Thymus (tissue), 11 donors: ENCODE data around the gene KRTAP12-2. TPM values are rescaled to one million over a fixed set of nuclear protein-coding genes. Genes with fewer than 3 reads are reported as not detected.
"Not testable (repeated sequence)": the region's sequence is repeated elsewhere in the genome, so short reads cannot be mapped to it uniquely, and the experiment has no call there.

Experiments used
- DNase-seq, 9 donors: peaks; one replicate each; pipeline ENCODE4 v3.0.0-alpha.2; 2013; ENCODE audit warnings: low spot score in 9 of 9, low read depth in 6 of 9, missing footprints in 1 of 9
- H3K27ac ChIP-seq, 2 donors: one replicate each; pipeline ENCODE4 v1.5.1; 2013; ENCODE audit warnings: control low read depth in 1 of 2, low read depth in 1 of 2, low read length in 1 of 2, mild to moderate bottlenecking in 1 of 2, moderate library complexity in 1 of 2
- H3K27me3 ChIP-seq, 2 donors: one replicate each; pipeline ENCODE4 v1.5.1; 2013; ENCODE audit warnings: low read length in 1 of 2; ENCODE audit not compliant: control insufficient read depth in 2 of 2, insufficient read depth in 1 of 2
- H3K36me3 ChIP-seq, 2 donors: one replicate each; pipeline ENCODE4 v1.5.1; 2013; ENCODE audit warnings: low read length in 1 of 2, mild to moderate bottlenecking in 1 of 2, moderate library complexity in 1 of 2; ENCODE audit not compliant: control insufficient read depth in 2 of 2, insufficient read depth in 2 of 2
- H3K4me1 ChIP-seq, 2 donors: one replicate each; pipeline ENCODE4 v1.5.1; 2013; ENCODE audit warnings: low read length in 2 of 2; ENCODE audit not compliant: control insufficient read depth in 2 of 2, insufficient read depth in 2 of 2
- H3K4me3 ChIP-seq, 2 donors: one replicate each; pipeline ENCODE4 v1.5.1; 2013; ENCODE audit warnings: low read length in 2 of 2, control low read depth in 1 of 2, mild to moderate bottlenecking in 1 of 2
- H3K9me3 ChIP-seq, 2 donors: one replicate each; pipeline ENCODE4 v1.5.1; 2013; ENCODE audit warnings: low read length in 1 of 2, mild to moderate bottlenecking in 1 of 2; ENCODE audit not compliant: control insufficient read depth in 2 of 2, insufficient read depth in 1 of 2
- WGBS: extraction: QIAGEN DNeasy Blood & Tissue Kit; methylation state at CpG from one replicate; pipeline ENCODE4 v1.1.7; 2013; 5-methylcytosine and 5-hydroxymethylcytosine counted together
- polyA plus RNA-seq: library from polyadenylated mRNA; stranded (reverse); fragments of 200-250 nt; gene quantifications from one replicate; pipeline ENCODE4 v1.2.3, GENCODE V29; 2013
- total RNA-seq: library from RNA; stranded (reverse); fragments of 120-200 nt; gene quantifications from one replicate; pipeline ENCODE4 v1.2.4, GENCODE V29; 2013
- donor health status: healthy.

Gene KRTAP12-2
- total and polyA plus RNA-seq, 2 donors = not detected

DNA sequence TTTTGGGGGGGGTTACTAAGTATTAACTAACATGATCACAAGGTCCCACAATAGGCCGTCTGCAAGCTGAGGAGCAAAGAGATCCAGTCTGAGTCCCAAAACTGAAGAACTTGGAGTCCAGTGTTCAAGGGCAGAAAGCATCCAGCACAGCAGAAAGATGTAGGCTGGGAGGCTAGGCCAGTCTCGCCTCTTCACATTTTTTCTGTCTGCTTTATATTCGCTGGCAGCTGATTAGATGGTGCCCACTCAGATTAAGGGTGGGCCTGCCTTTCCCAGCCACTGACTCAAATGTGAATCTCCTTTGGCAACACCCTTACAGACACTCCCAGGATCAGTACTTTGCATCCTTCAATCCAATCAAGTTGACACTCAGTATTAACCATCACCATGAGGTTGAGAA lies 23.0 kb upstream of the KRTAP12-2 start:
- not testable (repeated sequence) for DNase-seq, H3K9me3 ChIP-seq, H3K27ac ChIP-seq, H3K36me3 ChIP-seq, H3K4me1 ChIP-seq, H3K4me3 ChIP-seq
- H3K27me3 ChIP-seq = peaks cover 0 to 10% of the 10 kb centered on the region in 2 donors
- WGBS = over 99% methylated on average over 3 of the region's 3 CpGs

DNA sequence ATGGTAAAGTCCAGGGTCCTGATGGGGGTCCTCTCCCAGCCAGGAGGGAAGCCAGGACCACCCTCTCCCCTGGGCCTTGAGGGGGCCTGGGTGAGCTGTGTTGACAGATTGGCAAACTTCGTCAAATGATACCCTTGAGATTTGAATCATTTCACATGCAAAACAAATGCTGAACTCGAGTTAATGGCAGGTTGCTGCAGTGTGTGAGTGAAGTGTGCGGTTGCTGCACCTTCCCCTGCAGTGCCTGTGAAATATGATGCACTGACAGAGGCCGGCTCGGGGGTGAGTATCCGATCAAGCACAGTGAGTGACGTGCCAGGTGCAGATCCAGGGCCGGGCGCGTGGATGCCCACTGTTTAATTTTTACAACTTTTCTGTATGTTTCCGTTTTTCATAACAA lies 20.9 kb upstream of the KRTAP12-2 start:
- Histone ChIP-seq H3K27ac (no peak overlapping the region), H3K4me3 (no peak overlapping the region), H3K27me3 (peaks cover 0 to 10% of the 10 kb centered on the region in 2 donors), H3K36me3 (no peaks in the 10 kb centered on the region), H3K4me1 (peaks cover 0 to 3% of the 10 kb centered on the region in 2 donors), H3K9me3 (peaks cover 0 to 1% of the 10 kb centered on the region in 2 donors)
- 88% methylated on average over 11 of the region's 11 CpGs for WGBS
- no peak for DNase-seq

DNA sequence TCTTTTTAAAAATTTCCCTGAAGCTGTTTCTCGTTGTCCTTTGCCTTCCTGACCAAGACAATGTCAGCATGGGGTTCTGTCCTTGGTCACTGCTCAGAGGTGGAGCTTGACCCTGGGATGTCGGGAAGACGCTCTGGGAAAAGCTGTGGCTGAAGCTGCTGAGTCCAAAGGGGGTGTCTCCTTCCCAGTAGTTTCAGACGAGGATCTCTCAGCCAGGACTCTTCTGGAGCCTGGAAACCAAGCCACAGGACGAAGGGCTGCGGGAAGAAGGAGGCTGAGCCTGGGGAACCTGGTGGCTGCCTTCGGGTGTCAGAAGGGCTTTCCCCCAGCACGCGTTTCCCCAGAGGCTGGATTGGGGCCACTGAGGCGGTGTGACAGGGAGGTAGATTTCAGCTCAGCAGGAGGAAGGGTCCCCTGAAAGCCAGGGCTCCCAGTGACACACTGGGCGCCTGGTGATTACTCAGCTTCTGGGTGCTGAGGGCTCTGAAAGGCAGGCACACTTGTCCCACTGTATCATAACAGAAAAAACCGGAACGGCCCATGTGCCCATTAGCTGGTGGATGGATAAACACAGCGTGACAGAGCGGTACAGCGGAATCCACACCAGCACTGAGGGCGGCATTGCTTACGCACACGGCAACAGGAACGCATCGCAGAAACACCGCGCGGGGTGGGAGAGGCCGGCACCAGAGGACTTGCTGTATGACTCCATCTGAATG lies 20.3 kb upstream of the KRTAP12-2 start:
- Histone ChIP-seq H3K4me3 (no peak overlapping the region), H3K9me3 (peaks cover 0 to 1% of the 10 kb centered on the region in 2 donors), H3K36me3 (no peaks in the 10 kb centered on the region), H3K4me1 (peaks cover 0 to 3% of the 10 kb centered on the region in 2 donors), H3K27ac (no peak overlapping the region), H3K27me3 (peaks cover 0 to 10% of the 10 kb centered on the region in 2 donors)
- no peak for DNase-seq
- 90% methylated on average over 25 of the region's 25 CpGs for WGBS

DNA sequence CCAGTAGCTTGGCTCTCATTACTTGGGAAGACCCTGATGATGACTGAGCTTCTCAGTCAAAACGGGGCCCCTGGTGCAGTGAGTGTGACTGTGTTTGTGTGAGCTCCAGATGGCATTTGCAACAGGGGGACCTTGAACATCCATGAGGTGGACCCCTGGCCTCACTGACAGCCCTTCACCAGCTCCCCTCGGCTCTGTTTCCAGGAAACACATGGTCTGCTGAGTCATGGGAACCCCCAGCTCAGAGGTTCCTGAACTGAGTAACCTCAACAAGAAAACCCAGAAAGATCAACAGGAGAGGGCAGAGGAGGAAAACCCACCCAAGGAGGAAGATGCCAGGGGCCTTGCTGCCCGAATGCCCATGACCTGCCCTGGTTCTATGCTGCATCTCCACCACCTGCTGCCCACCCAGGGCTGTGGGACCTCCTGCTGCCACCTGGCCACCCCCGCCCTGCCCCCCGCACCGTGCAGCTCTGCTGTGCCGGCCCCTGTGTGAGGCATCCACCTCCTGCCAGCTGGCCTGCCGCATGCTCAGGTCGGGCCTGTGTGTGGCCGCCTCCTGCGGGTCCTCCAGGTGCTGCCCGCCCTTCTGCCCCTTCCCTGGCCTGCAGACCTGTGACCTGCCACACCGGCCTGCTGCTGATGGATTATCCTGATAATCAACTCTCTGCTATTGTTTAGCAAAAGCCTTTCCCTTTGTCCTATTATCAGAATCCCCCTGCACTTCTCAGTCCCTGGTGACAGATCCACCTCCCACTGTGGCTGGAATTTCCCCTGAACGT lies 19.5 kb upstream of the KRTAP12-2 start:
- H3K27me3 ChIP-seq = peaks cover 0 to 10% of the 10 kb centered on the region in 2 donors
- H3K9me3 ChIP-seq = peaks cover 0 to 1% of the 10 kb centered on the region in 2 donors
- H3K36me3 ChIP-seq = no peaks in the 10 kb centered on the region
- DNase-seq = no peak
- WGBS = 27% methylated on average over 14 of the region's 14 CpGs
- no peak overlapping the region for H3K4me3 ChIP-seq
- no peak overlapping the region for H3K27ac ChIP-seq
- peaks cover 0 to 3% of the 10 kb centered on the region in 2 donors for H3K4me1 ChIP-seq

DNA sequence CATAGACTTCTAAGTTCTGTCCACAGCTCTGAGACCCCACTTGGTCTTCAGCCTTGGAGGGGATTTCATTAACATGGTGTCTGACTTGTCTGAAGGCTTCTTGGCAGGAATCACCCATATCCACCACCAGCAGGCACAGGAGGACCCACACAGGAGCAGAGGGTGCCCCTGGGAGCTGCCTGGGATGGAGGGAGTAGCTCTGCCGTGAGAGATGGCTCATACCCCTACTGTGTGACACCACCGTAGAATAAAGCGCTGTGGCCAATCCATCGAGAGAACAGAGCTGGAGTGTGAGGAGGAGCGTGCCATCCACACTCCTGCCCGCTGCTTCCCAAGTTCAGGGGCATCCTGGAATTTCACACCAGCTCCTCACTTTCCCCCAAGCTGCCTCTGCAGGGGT lies 18.3 kb upstream of the KRTAP12-2 start:
- H3K4me1 ChIP-seq, H3K9me3 ChIP-seq, H3K4me3 ChIP-seq, H3K36me3 ChIP-seq, DNase-seq, H3K27ac ChIP-seq: not testable (repeated sequence)
- peaks cover 0 to 10% of the 10 kb centered on the region in 2 donors for H3K27me3 ChIP-seq
- 96% methylated on average over 6 of the region's 6 CpGs for WGBS

DNA sequence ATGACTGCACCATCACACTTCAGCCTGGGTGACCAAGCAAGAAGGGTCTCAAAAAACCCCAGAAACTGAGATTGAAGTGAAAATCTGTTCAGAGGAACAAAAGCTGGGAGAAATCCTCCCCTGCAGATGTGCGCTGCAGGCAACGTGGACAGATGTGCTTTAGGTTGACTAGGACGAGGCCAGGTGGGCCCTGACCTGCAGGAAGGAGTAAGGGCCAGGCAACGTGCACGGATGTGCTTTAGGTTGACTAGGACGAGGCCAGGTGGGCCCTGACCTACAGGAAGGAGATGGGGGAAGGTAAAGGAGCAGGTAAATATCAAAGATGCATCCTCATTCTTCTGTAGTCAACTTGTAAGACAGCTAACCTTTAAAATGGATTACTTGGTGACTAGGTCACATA lies 17.8 kb upstream of the KRTAP12-2 start:
- 85% methylated on average over 6 of the region's 6 CpGs for WGBS
- Histone ChIP-seq H3K27me3 (peaks cover 0 to 10% of the 10 kb centered on the region in 2 donors), H3K4me3 (no peak overlapping the region), H3K36me3 (no peaks in the 10 kb centered on the region), H3K9me3 (peaks cover 0 to 1% of the 10 kb centered on the region in 2 donors), H3K4me1 (peaks cover 0 to 3% of the 10 kb centered on the region in 2 donors), H3K27ac (no peak overlapping the region)
- no peak for DNase-seq

DNA sequence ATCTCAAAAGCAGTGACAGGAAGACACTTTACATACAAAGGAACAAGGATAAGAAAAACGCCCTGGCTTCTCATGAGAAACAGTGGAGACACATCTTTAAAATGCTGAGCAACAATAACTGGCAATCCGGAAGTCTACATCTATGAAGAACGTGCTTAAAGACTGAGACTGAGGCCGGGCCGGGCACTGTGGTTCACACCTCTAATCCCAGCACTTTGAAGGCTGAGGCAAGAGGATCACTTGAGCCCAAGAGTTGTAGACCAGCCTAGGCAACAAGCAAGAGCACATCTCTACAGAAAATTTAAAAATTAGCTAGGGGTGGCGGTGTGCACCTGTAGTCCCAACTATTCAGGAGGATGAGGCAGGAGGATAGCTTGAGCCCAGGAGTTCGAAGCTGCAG lies 17.4 kb upstream of the KRTAP12-2 start:
- no peak for DNase-seq

DNA sequence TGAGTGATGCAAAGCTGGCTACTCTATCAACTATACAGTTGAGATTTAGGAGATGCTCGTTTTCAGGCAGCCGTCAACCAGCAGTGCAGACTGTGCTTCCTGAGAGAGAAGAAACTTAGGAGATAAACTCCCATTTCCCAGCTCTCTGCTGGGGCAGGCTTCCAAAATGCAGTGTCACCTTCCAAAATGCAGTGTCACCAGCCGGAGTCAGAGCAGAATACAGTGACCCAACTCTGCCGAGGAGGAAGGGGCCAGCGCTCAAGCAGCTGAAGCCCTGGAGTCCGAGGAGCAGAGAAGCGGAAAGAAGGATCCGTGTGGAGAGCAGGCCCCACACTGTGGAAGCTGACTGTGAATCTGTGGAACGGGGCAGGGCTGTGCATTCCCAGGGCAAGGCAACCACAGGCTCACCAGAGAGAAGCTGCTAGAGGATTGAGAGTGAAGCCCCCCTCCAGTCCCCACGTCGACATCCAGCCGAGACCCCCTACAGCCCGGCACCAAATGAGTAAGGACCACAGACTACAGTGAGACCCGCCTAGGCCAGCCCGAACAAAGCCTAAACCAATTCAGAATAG lies 15.9 kb upstream of the KRTAP12-2 start:
- no peaks in the 10 kb centered on the region for H3K36me3 ChIP-seq
- H3K9me3 ChIP-seq = peaks cover 0 to 3% of the 10 kb centered on the region in 2 donors
- DNase-seq = no peak
- H3K27me3 ChIP-seq = peaks cover 0 to 10% of the 10 kb centered on the region in 2 donors
- peaks cover 0 to 3% of the 10 kb centered on the region in 2 donors for H3K4me1 ChIP-seq
- WGBS = 89% methylated on average over 15 of the region's 15 CpGs
- no peak overlapping the region for H3K27ac ChIP-seq
- no peak overlapping the region for H3K4me3 ChIP-seq

More for the DNA sequence above, 17.4 kb upstream of the KRTAP12-2 start:
- H3K4me1 ChIP-seq = peaks cover 0 to 3% of the 10 kb centered on the region in 2 donors
- peaks cover 0 to 1% of the 10 kb centered on the region in 2 donors for H3K9me3 ChIP-seq
- no peaks in the 10 kb centered on the region for H3K36me3 ChIP-seq
- H3K27me3 ChIP-seq = peaks cover 0 to 10% of the 10 kb centered on the region in 2 donors
- H3K27ac ChIP-seq = no peak overlapping the region
- WGBS = 88% methylated on average over 7 of the region's 7 CpGs
- H3K4me3 ChIP-seq = no peak overlapping the region
